ENCODE data around the gene CTBP1. TPM values are rescaled to one million over a fixed set of nuclear protein-coding genes. Genes with fewer than 3 reads are reported as not detected.

Gene CTBP1
- polyA plus RNA-seq, 1 donor, result 119 TPM

DNA sequence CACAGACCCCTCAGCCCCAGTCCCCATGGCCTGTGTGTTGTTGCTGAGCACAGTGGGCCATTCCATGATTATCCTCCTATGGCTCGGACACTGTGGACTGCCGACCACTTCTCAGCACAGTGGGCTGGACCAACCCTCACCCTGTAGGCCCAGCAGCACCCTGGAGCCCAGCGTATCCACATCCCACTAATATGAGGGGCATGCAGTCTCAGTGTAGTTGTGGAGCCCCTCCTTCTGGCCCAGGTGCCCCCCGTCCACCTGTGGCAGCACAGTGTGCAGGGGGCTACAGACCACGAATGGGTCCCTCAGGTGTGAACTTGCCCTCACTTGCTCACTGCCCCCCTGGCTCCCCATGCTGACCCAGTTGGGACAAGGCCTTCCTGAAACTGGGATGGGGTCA, 84.5 kb downstream of the CTBP1 start:
- DNase-seq (ENCODE audit: low read depth), result no peak

DNA sequence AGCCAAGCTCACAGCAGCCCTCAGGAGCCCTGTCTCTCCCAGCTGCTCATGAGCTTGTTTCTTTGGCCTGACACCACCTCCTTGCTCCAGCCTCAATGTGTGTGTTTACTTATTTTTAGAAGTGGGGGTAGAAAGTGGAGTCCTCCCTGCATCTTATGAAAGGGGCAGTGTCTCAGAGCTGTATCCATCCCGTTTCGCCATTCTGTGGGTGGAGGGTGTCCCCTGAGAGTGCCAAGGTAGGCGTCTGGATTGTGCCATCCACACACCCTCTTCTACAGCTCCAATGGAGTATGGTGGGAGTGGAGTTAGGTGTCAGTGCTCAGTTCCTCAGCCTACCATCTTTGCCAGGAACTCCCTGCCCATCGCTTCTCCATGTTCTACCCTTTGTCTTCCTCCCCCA, 84.9 kb downstream of the CTBP1 start:
- DNase-seq (ENCODE audit: low read depth), result no peak

Other genes with a start within 250 kb of the CTBP1 start
- 295 TPM for gene FGFRL1, start 237.5 kb downstream of the CTBP1 start, polyA plus RNA-seq (ENCODE audit: insufficient read length)
- gene RNF212, start 135.6 kb downstream of the CTBP1 start, polyA plus RNA-seq (ENCODE audit: insufficient read length), result 1.7 TPM
- gene SPON2, start 76.5 kb downstream of the CTBP1 start, polyA plus RNA-seq (ENCODE audit: insufficient read length), result 55.6 TPM
- gene MAEA, start 40.8 kb upstream of the CTBP1 start, polyA plus RNA-seq (ENCODE audit: insufficient read length), result 39.5 TPM
- 8.6 TPM for gene UVSSA, start 98.1 kb upstream of the CTBP1 start, polyA plus RNA-seq (ENCODE audit: insufficient read length)
- gene NKX1-1, start 157.3 kb upstream of the CTBP1 start, polyA plus RNA-seq (ENCODE audit: insufficient read length), result not detected